ENCODE measurements around the gene CMYA5.
"Not testable (repeated sequence)": the region's sequence is repeated elsewhere in the genome, so short reads cannot be mapped to it uniquely, and the experiment has no call there.

- TF ChIP-seq CTCF (IDR thresholded peaks at IDR 0.05; ENCODE audit: low read depth, low read length, poor library complexity, severe bottlenecking); EZH2phosphoT487 (IDR thresholded peaks at IDR 0.05; ENCODE audit: borderline replicate concordance, low read length): not testable (repeated sequence)
These were observed 13.3 kb upstream of the CMYA5 start for GRCh38 chr5:79676354-79676753.

Data from DOHH2 (cell line).